ENCODE data around the gene HBD.

DNA sequence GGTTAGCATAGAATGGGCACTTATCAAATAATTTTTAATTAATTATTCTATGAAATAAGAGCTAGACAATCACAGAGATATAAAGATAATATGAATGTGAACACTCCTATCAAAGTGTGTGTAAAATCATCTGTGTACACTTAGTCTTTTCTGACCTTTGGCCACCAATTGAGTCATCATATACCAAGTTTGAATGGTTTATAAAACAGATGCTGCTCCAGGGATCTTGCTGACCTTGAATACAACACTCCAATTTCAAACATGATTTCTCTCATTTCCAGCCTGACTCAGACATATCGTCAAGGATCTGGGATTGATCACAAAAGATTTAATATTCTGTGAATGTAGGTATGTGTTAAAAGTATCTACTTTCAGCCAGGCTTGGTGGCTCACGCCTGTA is 30.9 kb downstream of the HBD start:
- TF ChIP-seq, protein P1, sequence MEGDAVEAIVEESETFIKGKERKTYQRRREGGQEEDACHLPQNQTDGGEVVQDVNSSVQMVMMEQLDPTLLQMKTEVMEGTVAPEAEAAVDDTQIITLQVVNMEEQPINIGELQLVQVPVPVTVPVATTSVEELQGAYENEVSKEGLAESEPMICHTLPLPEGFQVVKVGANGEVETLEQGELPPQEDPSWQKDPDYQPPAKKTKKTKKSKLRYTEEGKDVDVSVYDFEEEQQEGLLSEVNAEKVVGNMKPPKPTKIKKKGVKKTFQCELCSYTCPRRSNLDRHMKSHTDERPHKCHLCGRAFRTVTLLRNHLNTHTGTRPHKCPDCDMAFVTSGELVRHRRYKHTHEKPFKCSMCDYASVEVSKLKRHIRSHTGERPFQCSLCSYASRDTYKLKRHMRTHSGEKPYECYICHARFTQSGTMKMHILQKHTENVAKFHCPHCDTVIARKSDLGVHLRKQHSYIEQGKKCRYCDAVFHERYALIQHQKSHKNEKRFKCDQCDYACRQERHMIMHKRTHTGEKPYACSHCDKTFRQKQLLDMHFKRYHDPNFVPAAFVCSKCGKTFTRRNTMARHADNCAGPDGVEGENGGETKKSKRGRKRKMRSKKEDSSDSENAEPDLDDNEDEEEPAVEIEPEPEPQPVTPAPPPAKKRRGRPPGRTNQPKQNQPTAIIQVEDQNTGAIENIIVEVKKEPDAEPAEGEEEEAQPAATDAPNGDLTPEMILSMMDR (conservative IDR thresholded peaks at IDR 0.05), result no peak
- TF ChIP-seq EZH2 (IDR thresholded peaks at IDR 0.05; ENCODE audit: low read depth), result no peak

All from PC-9 (cell line).